IPS-15b (cell line): ENCODE results near the gene SPP1.

Experiments used
- H3K27me3 ChIP-seq: one replicate; pipeline ENCODE4 v1.6.1; 2013; ENCODE audit warnings: low read length; ENCODE audit not compliant: control insufficient read depth, insufficient read depth
- H3K36me3 ChIP-seq: one replicate; pipeline ENCODE4 v1.6.1; 2013; ENCODE audit warnings: low read length; ENCODE audit not compliant: control insufficient read depth, insufficient read depth
- H3K4me1 ChIP-seq: one replicate; pipeline ENCODE4 v1.6.1; 2013; ENCODE audit warnings: mild to moderate bottlenecking, low read length; ENCODE audit not compliant: control insufficient read depth, insufficient read depth
- H3K4me3 ChIP-seq: one replicate; pipeline ENCODE4 v1.5.1; 2013; ENCODE audit warnings: low read depth, low read length
- H3K9ac ChIP-seq: one replicate; pipeline ENCODE4 v1.6.1; 2013; ENCODE audit warnings: low read depth, mild to moderate bottlenecking, low read length
- H3K9me3 ChIP-seq: one replicate; pipeline ENCODE4 v1.6.1; 2013; ENCODE audit warnings: mild to moderate bottlenecking, low read length; ENCODE audit not compliant: control insufficient read depth, insufficient read depth

Gene SPP1

GRCh38 chr4:88030565-88031310 is 55.2 kb downstream of the SPP1 start:
- H3K27me3 ChIP-seq: no peaks in the 10 kb centered on the region
- H3K36me3 ChIP-seq: peaks cover 8% of the 10 kb centered on the region
- H3K9ac ChIP-seq: no peak overlapping the region
- H3K4me3 ChIP-seq: no peak overlapping the region
- H3K4me1 ChIP-seq: no peaks in the 10 kb centered on the region
- peaks cover 6% of the 10 kb centered on the region for H3K9me3 ChIP-seq
